ENCODE measurements around the gene HMOX2.

DNA sequence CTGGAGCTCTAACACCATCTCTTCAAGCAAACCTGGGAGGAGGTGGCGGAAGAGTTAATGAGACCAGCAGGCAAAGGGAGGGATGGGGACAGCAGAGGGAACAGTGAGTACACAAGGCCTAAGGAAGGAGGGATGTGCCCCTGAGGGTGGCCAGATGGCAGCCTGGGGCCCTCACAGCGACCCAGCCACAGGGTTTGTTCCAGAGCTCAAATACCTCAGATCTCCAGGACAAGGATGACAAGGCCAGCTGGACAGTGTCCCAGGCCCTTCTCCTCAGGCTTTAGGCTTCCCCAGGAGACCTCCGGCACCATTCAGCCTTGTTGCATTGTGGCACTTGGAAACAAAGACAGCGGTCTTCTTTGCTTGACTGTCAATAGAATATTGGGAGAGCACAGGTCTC lies 47.5 kb downstream of the HMOX2 start:
- TF ChIP-seq, protein P1, sequence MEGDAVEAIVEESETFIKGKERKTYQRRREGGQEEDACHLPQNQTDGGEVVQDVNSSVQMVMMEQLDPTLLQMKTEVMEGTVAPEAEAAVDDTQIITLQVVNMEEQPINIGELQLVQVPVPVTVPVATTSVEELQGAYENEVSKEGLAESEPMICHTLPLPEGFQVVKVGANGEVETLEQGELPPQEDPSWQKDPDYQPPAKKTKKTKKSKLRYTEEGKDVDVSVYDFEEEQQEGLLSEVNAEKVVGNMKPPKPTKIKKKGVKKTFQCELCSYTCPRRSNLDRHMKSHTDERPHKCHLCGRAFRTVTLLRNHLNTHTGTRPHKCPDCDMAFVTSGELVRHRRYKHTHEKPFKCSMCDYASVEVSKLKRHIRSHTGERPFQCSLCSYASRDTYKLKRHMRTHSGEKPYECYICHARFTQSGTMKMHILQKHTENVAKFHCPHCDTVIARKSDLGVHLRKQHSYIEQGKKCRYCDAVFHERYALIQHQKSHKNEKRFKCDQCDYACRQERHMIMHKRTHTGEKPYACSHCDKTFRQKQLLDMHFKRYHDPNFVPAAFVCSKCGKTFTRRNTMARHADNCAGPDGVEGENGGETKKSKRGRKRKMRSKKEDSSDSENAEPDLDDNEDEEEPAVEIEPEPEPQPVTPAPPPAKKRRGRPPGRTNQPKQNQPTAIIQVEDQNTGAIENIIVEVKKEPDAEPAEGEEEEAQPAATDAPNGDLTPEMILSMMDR (IDR thresholded peaks at IDR 0.05; ENCODE audit: low read depth, low read length) = no peak
- TF ChIP-seq EZH2phosphoT487 (IDR thresholded peaks at IDR 0.05; ENCODE audit: low read depth) = no peak

Data from OCI-LY3 (cell line).